IMR-90 (cell line): Measurements from ENCODE around the gene EDIL3. TPM values are rescaled to one million over a fixed set of nuclear protein-coding genes. Genes with fewer than 3 reads are reported as not detected.

ENCODE experiments used
- ATAC-seq: fragments of 200-7000 bp; cut with Tn5 transposase; 2 replicates; pipeline ENCODE4 v1.9.1; 2020; ENCODE audit warnings: low read depth, mild to moderate bottlenecking, moderate library complexity
- BruUV-seq: library from RNA; stranded (reverse); fragments of 400-500 nt; replicated peaks from 2 replicates; lab custom pipeline; 2021; lab: Mats Ljungman, UMichigan
- CTCF ChIA-PET: fragments of 300-600 bp; formaldehyde crosslinking; extraction: SDS; loops from one replicate; lab custom pipeline; 2021; ENCODE audit warnings: antibody characterized with exemption; lab: Yijun Ruan, JAX
- POLR2A ChIA-PET: fragments of 300-600 bp; sonication (Branson Sonifier 250); formaldehyde crosslinking; loops from one replicate; lab custom pipeline; 2022; ENCODE audit warnings: antibody characterized with exemption; ENCODE audit not compliant: unreplicated experiment; lab: Charles Lee
- DNase-seq: peaks from one replicate; pipeline ENCODE4 v3.0.0; 2013
- H2AFZ ChIP-seq: replicated peaks from 2 replicates; pipeline ENCODE3; 2013; ENCODE audit warnings: low read length, mild to moderate bottlenecking; ENCODE audit not compliant: poor library complexity
- H2AK5ac ChIP-seq: 2 replicates; pipeline ENCODE4 v1.6.1; 2013; ENCODE audit warnings: low read depth, low read length, inconsistent platforms
- H2AK9ac ChIP-seq: replicated peaks from 2 replicates; pipeline ENCODE3; 2013; ENCODE audit warnings: mild to moderate bottlenecking, low read depth, low read length, moderate library complexity; ENCODE audit not compliant: poor library complexity
- H2BK120ac ChIP-seq: 2 replicates; pipeline ENCODE4 v1.6.1; 2013; ENCODE audit warnings: low read depth, low read length, inconsistent platforms
- H2BK15ac ChIP-seq: 3 replicates; pipeline ENCODE4 v1.6.1; 2013; ENCODE audit warnings: low read depth, low read length, inconsistent platforms
- H2BK20ac ChIP-seq: 2 replicates; pipeline ENCODE4 v1.6.1; 2013; ENCODE audit warnings: low read depth, mild to moderate bottlenecking, inconsistent platforms, low read length, moderate library complexity
- H2BK5ac ChIP-seq: 2 replicates; pipeline ENCODE4 v1.6.1; 2013; ENCODE audit warnings: mild to moderate bottlenecking, low read depth, low read length, inconsistent platforms; ENCODE audit not compliant: poor library complexity, severe bottlenecking
- H3K14ac ChIP-seq: replicated peaks from 2 replicates; pipeline ENCODE4 v1.6.1; 2013; ENCODE audit warnings: low read depth, low read length, inconsistent platforms
- H3K18ac ChIP-seq: 2 replicates; pipeline ENCODE4 v1.6.1; 2013; ENCODE audit warnings: low read depth, low read length, control low read depth
- H3K23ac ChIP-seq: 2 replicates; pipeline ENCODE4 v1.6.1; 2013; ENCODE audit warnings: low read depth, low read length, inconsistent platforms
- H3K27ac ChIP-seq: 2 replicates; pipeline ENCODE4 v1.5.1; 2013; ENCODE audit warnings: mild to moderate bottlenecking, control low read depth, low read length; ENCODE audit not compliant: insufficient read depth
- H3K27me3 ChIP-seq: 2 replicates; pipeline ENCODE4 v1.6.1; 2013; ENCODE audit warnings: low read length; ENCODE audit not compliant: control insufficient read depth, insufficient read depth
- H3K36me3 ChIP-seq: 2 replicates; pipeline ENCODE4 v1.6.1; 2013; ENCODE audit warnings: low read length, mixed read lengths; ENCODE audit not compliant: control insufficient read depth, insufficient read depth
- H3K4ac ChIP-seq: 2 replicates; pipeline ENCODE4 v1.6.1; 2013; ENCODE audit warnings: low read depth, low read length, inconsistent platforms
- H3K4me1 ChIP-seq: 2 replicates; pipeline ENCODE4 v1.6.1; 2013; ENCODE audit warnings: low read length, mixed read lengths; ENCODE audit not compliant: control insufficient read depth, insufficient read depth
- H3K4me2 ChIP-seq: 2 replicates; pipeline ENCODE4 v1.6.1; 2013; ENCODE audit warnings: low read depth, mild to moderate bottlenecking, control low read depth, low read length, moderate library complexity
- H3K4me3 ChIP-seq: 2 replicates; pipeline ENCODE4 v1.5.1; 2013; ENCODE audit warnings: low read depth, mild to moderate bottlenecking, control low read depth, low read length, moderate library complexity; ENCODE audit not compliant: insufficient read depth
- H3K56ac ChIP-seq: 2 replicates; pipeline ENCODE4 v1.6.1; 2013; ENCODE audit warnings: low read length, inconsistent platforms; ENCODE audit not compliant: insufficient read depth; ENCODE audit errors: extremely low read depth
- H3K79me1 ChIP-seq, 2 experiments: 2 replicates each; pipeline ENCODE4 v1.6.1; 2013; ENCODE audit warnings: low read length in 2 of 2, inconsistent platforms in 1 of 2, low read depth in 1 of 2
- H3K9ac ChIP-seq: 2 replicates; pipeline ENCODE4 v1.6.1; 2013; ENCODE audit warnings: low read depth, low read length, control low read depth
- H3K9me1 ChIP-seq: 2 replicates; pipeline ENCODE4 v1.6.1; 2013; ENCODE audit warnings: low read length, inconsistent platforms; ENCODE audit not compliant: insufficient read depth
- H3K9me3 ChIP-seq: 2 replicates; pipeline ENCODE4 v1.6.1; 2013; ENCODE audit warnings: low read length; ENCODE audit not compliant: control insufficient read depth, insufficient read depth
- H4K20me1 ChIP-seq: 2 replicates; pipeline ENCODE4 v1.6.1; 2013; ENCODE audit warnings: low read length, inconsistent platforms; ENCODE audit not compliant: insufficient read depth
- H4K5ac ChIP-seq: 2 replicates; pipeline ENCODE4 v1.6.1; 2013; ENCODE audit warnings: mild to moderate bottlenecking, low read depth, low read length, control low read depth
- H4K8ac ChIP-seq, 2 experiments: 2 replicates each; pipeline ENCODE4 v1.6.1; 2013; ENCODE audit warnings: low read depth in 2 of 2, low read length in 2 of 2, control low read depth in 1 of 2, inconsistent platforms in 1 of 2
- H4K91ac ChIP-seq: 2 replicates; pipeline ENCODE4 v1.6.1; 2013; ENCODE audit warnings: low read depth, low read length, inconsistent platforms; ENCODE audit not compliant: insufficient read depth
- CEBPB ChIP-seq: IDR thresholded peaks from 2 replicates; pipeline ENCODE4 v1.6.1; 2012; ENCODE audit warnings: low read depth, low read length, improper control_type of control experiment
- CTCF ChIP-seq: conservative IDR thresholded peaks from 2 replicates; pipeline ENCODE4 v1.5.1; 2012; ENCODE audit warnings: mild to moderate bottlenecking, low read depth, low read length, improper control_type of control experiment
- FOS ChIP-seq: fragments of 150-350 bp; IDR thresholded peaks from 2 replicates; pipeline ENCODE4 v1.6.1; 2016; ENCODE audit warnings: low read depth, low read length
- MXI1 ChIP-seq: IDR thresholded peaks from 2 replicates; pipeline ENCODE4 v1.6.1; 2012; ENCODE audit warnings: low read depth, mild to moderate bottlenecking, low read length, moderate library complexity, borderline replicate concordance
- POLR2A ChIP-seq: IDR thresholded peaks from 2 replicates; pipeline ENCODE4 v1.6.1; 2012; ENCODE audit warnings: mild to moderate bottlenecking, low read depth, low read length
- RFX5 ChIP-seq: IDR thresholded peaks from 2 replicates; pipeline ENCODE4 v1.8.0; 2012; ENCODE audit warnings: low read depth, mild to moderate bottlenecking, low read length, moderate library complexity
- dilution Hi-C: fragments of 300-500 bp; cut with HindIII; formaldehyde crosslinking; loops from one replicate; pipeline ENCODE4 v1.14.3; 2018; ENCODE audit warnings: low sequenced_read_pairs; ENCODE audit not compliant: unreplicated experiment
- in situ Hi-C: fragments of 300-500 bp; cut with MboI; formaldehyde crosslinking; loops from 3 replicates; pipeline ENCODE4 v1.14.3; 2019; ENCODE audit warnings: low sequenced_read_pairs, inconsistent platforms, mixed read lengths
- intact Hi-C: fragments of 100-400 bp; cut with micrococcal nuclease; formaldehyde crosslinking; loops from 2 replicates; pipeline ENCODE4 v1.10.0; 2022
- polyA plus RNA-seq, 3 experiments: library from polyadenylated mRNA; depleted of rRNA; stranded (reverse); fragments of >200 nt; gene quantifications; 2 replicates each; pipeline ENCODE4 v1.2.3, GENCODE V29; 2012; ENCODE audit warnings: low replicate concordance in 1 of 3
- total RNA-seq: library from RNA; depleted of rRNA; stranded (reverse); fragments of >200 nt; gene quantifications from 2 replicates; pipeline ENCODE4 v1.2.3, GENCODE V29; 2012
- TF ChIP-seq, protein P1 (sequence below): fragments of 150-350 bp; IDR thresholded peaks from 2 replicates; pipeline ENCODE4 v1.6.1; 2016; ENCODE audit warnings: low read depth, mild to moderate bottlenecking, low read length, moderate library complexity, borderline replicate concordance

EDIL3 gene
- total and polyA plus RNA-seq, 2 of the 4 experiments (the other 2 are of a cell fraction), result 55.5 to 82.8 TPM

DNA sequence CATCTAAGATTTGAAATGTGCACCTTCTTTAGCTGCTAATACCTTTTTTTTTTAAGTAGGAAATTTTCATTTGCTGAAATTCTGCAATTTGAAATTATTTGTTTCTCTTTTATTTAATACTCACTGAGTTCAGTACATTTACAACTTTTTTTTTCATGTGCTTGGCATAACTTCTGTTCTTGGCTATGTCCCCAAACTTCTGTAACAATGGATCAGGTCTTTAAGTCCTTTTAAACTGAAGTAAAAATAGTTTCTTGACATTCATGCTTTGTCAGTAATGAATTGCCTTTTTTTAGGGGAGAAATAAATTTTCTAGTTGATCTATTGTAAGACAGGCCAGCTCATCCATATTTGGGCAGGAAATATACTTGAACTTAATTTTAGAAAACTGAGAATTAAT, 41.5 kb downstream of the EDIL3 start:
- H3K36me3 ChIP-seq, result no peaks in the 10 kb centered on the region
- H4K5ac ChIP-seq, result no peak overlapping the region
- no TSS peak for BruUV-seq
- H2BK5ac ChIP-seq, result no peak overlapping the region
- H3K79me1 ChIP-seq, result peaks cover 9 to 19% of the 10 kb centered on the region in 2 experiments
- in situ Hi-C loops (no loop called here), dilution Hi-C loops (no loop called here), intact Hi-C loops (no loop called here)
- CTCF ChIA-PET, result no interaction called here
- H3K9me1 ChIP-seq, result 0 out of 2 replicates have a peak, but pooled peaks cover 3% of the 10 kb centered on the region
- TF ChIP-seq CTCF, result no peak
- TF ChIP-seq MXI1, result no peak
- no peak for TF ChIP-seq RFX5
- TF ChIP-seq POLR2A, result no peak
- TF ChIP-seq CEBPB, result no peak
- no peak for TF ChIP-seq FOS
- TF ChIP-seq, protein P1, sequence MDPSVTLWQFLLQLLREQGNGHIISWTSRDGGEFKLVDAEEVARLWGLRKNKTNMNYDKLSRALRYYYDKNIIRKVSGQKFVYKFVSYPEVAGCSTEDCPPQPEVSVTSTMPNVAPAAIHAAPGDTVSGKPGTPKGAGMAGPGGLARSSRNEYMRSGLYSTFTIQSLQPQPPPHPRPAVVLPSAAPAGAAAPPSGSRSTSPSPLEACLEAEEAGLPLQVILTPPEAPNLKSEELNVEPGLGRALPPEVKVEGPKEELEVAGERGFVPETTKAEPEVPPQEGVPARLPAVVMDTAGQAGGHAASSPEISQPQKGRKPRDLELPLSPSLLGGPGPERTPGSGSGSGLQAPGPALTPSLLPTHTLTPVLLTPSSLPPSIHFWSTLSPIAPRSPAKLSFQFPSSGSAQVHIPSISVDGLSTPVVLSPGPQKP, result no peak
- no peak overlapping the region for H4K8ac ChIP-seq
- H3K23ac ChIP-seq, result no peak overlapping the region
- H2AFZ ChIP-seq, result no peak overlapping the region
- H3K4me2 ChIP-seq, result no peak overlapping the region
- no peak overlapping the region for H2AK9ac ChIP-seq
- no peak overlapping the region for H3K27ac ChIP-seq
- H2BK120ac ChIP-seq, result no peak overlapping the region
- H2BK20ac ChIP-seq, result no peak overlapping the region
- no peak overlapping the region for H3K56ac ChIP-seq
- DNase-seq (no peak), ATAC-seq (no peak)
- no peaks in the 10 kb centered on the region for H4K20me1 ChIP-seq
- peaks cover 3% of the 10 kb centered on the region; the same call in 1 of the 2 replicates for H3K4me1 ChIP-seq
- POLR2A ChIA-PET, result no interaction called here
- no peak overlapping the region for H2AK5ac ChIP-seq
- no peak overlapping the region for H3K14ac ChIP-seq
- no peak overlapping the region for H3K18ac ChIP-seq
- H3K27me3 ChIP-seq, result no peaks in the 10 kb centered on the region
- no peak overlapping the region for H4K91ac ChIP-seq
- H3K4me3 ChIP-seq, result no peak overlapping the region
- no peak overlapping the region for H3K9ac ChIP-seq
- H2BK15ac ChIP-seq, result no peak overlapping the region
- H3K9me3 ChIP-seq, result no peaks in the 10 kb centered on the region
- no peak overlapping the region for H3K4ac ChIP-seq
